Endothelial cell of umbilical vein (primary cell): Measurements from ENCODE around the gene MYH8. TPM values are rescaled to one million over a fixed set of nuclear protein-coding genes. Genes with fewer than 3 reads are reported as not detected.

Experiments
- BruUV-seq: library from RNA; stranded (reverse); fragments of 400-500 nt; replicated peaks from 2 replicates; lab custom pipeline; 2021; lab: Mats Ljungman, UMichigan
- CTCF ChIA-PET: fragments of 300-600, 350-600 bp; sonication (Branson Sonifier 250); formaldehyde crosslinking; loops from one replicate; lab custom pipeline; 2021; ENCODE audit warnings: antibody characterized with exemption, inconsistent platforms; lab: Charles Lee
- POLR2A ChIA-PET: fragments of 300-600, 350-600 bp; sonication (Branson Sonifier 250); formaldehyde crosslinking; loops from one replicate; lab custom pipeline; 2021; ENCODE audit warnings: antibody characterized with exemption, inconsistent platforms; lab: Charles Lee
- DNase-seq: peaks from one replicate; pipeline ENCODE4 v3.0.0-alpha.2; 2011; ENCODE audit warnings: low read depth, low spot score
- FAIRE-seq: peaks from 2 replicates; lab custom pipeline; 2011; peaks lifted over from hg19 to GRCh38; lab: Jason Lieb, UNC
- H2AFZ ChIP-seq: 2 replicates; pipeline ENCODE4 v1.6.0; 2012; ENCODE audit warnings: low read depth, low read length, control low read depth, inconsistent platforms
- H3K27ac ChIP-seq: 2 replicates; pipeline ENCODE4 v1.5.1; 2011; ENCODE audit warnings: low read depth, mild to moderate bottlenecking, control low read depth, low read length, moderate library complexity; ENCODE audit not compliant: insufficient read depth
- H3K27me3 ChIP-seq, 2 experiments: 2 replicates each; pipeline versions ENCODE4 v1.6.0 to v1.6.1; 2011; ENCODE audit warnings: low read length in 2 of 2, mixed read lengths in 1 of 2; ENCODE audit not compliant: control insufficient read depth in 2 of 2, insufficient read depth in 2 of 2
- H3K36me3 ChIP-seq, 2 experiments: 2 replicates in 1 of 2; 3 replicates in 1 of 2; pipeline ENCODE4 v1.5.1; 2011; ENCODE audit warnings: low read length in 2 of 2, mild to moderate bottlenecking in 1 of 2, moderate library complexity in 1 of 2; ENCODE audit not compliant: control insufficient read depth in 2 of 2, insufficient read depth in 2 of 2; ENCODE audit errors: extremely low read depth in 1 of 2
- H3K4me1 ChIP-seq: 3 replicates; pipeline ENCODE4 v1.5.1; 2011; ENCODE audit warnings: mild to moderate bottlenecking, low read length; ENCODE audit not compliant: control insufficient read depth, insufficient read depth; ENCODE audit errors: extremely low read depth
- H3K4me2 ChIP-seq: 2 replicates; pipeline ENCODE4 v1.6.1; 2011; ENCODE audit warnings: low read length, control low read depth, mixed read lengths; ENCODE audit not compliant: insufficient read depth
- H3K4me3 ChIP-seq, 3 experiments: fragments of 200-600 bp in 1 of 3; sonication (generic), shearing (Covaris generic) in 1 of 3; replicated peaks in 1 of 3; 2 replicates each; pipeline ENCODE4 v1.5.1; 2011 to 2016; ENCODE audit warnings: control low read depth in 3 of 3, low read length in 3 of 3, mild to moderate bottlenecking in 2 of 3, inconsistent platforms in 1 of 3, low read depth in 1 of 3, moderate library complexity in 1 of 3; ENCODE audit not compliant: insufficient read depth in 1 of 3
- H3K79me2 ChIP-seq: 2 replicates; pipeline ENCODE4 v1.6.0; 2012; ENCODE audit warnings: low read length, inconsistent platforms; ENCODE audit not compliant: control insufficient read depth, insufficient read depth
- H3K9ac ChIP-seq: replicated peaks from 2 replicates; pipeline ENCODE3; 2011; ENCODE audit warnings: low read length, control low read depth; ENCODE audit not compliant: insufficient read depth; ENCODE audit errors: extremely low read depth
- H3K9me1 ChIP-seq: replicated peaks from 3 replicates; pipeline ENCODE4 v1.6.0; 2011; ENCODE audit warnings: mild to moderate bottlenecking, low read length; ENCODE audit not compliant: control insufficient read depth, insufficient read depth; ENCODE audit errors: extremely low read depth
- H3K9me3 ChIP-seq: replicated peaks from 2 replicates; pipeline ENCODE4 v1.5.1; 2012; ENCODE audit warnings: low read length, inconsistent platforms; ENCODE audit not compliant: control insufficient read depth, insufficient read depth
- H4K20me1 ChIP-seq: replicated peaks from 2 replicates; pipeline ENCODE3; 2011; ENCODE audit warnings: mild to moderate bottlenecking, low read length; ENCODE audit not compliant: control insufficient read depth, insufficient read depth; ENCODE audit errors: extremely low read depth
- EZH2 ChIP-seq: IDR thresholded peaks from 2 replicates; pipeline ENCODE4 v1.6.1; 2012; ENCODE audit warnings: borderline replicate concordance, low read depth, mild to moderate bottlenecking, moderate library complexity, low read length, inconsistent platforms; ENCODE audit not compliant: severe bottlenecking
- FOS ChIP-seq: IDR thresholded peaks from 2 replicates; pipeline ENCODE4 v1.6.1; 2011; ENCODE audit warnings: mild to moderate bottlenecking, low read length, moderate library complexity, borderline replicate concordance; ENCODE audit not compliant: insufficient read depth
- GATA2 ChIP-seq: IDR thresholded peaks from 2 replicates; pipeline ENCODE4 v1.7.0; 2011; ENCODE audit warnings: low read depth, mild to moderate bottlenecking, moderate library complexity, mixed read lengths, low read length; ENCODE audit not compliant: insufficient read length, insufficient read depth
- JUN ChIP-seq: IDR thresholded peaks from 2 replicates; pipeline ENCODE4 v1.6.1; 2011; ENCODE audit warnings: borderline replicate concordance, low read depth; ENCODE audit not compliant: insufficient read length, insufficient read depth
- MYC ChIP-seq: IDR thresholded peaks from one replicate; pipeline ENCODE4 v1.6.1; 2011; ENCODE audit warnings: mild to moderate bottlenecking, low read depth, low read length
- POLR2A ChIP-seq: IDR thresholded peaks from 2 replicates; pipeline ENCODE4 v1.6.1; 2012; ENCODE audit warnings: low read depth, mild to moderate bottlenecking, control low read depth, low read length
- POLR2AphosphoS5 ChIP-seq: IDR thresholded peaks from 2 replicates; pipeline ENCODE4 v1.6.1; 2012; ENCODE audit warnings: low read depth, mild to moderate bottlenecking, control low read depth, low read length, moderate library complexity; ENCODE audit not compliant: insufficient read depth
- dilution Hi-C: fragments of 300-500 bp; cut with MboI; formaldehyde crosslinking; loops from one replicate; pipeline ENCODE4 v1.15.0; 2019; ENCODE audit warnings: low sequenced_read_pairs; ENCODE audit not compliant: extremely low pct_ligation_motif_present
- intact Hi-C: fragments of 100-400 bp; cut with micrococcal nuclease; formaldehyde crosslinking; loops from one replicate; pipeline ENCODE4 v1.10.0; 2022
- polyA plus RNA-seq, 4 experiments: library from polyadenylated mRNA; depleted of rRNA in 3 of 4; stranded (reverse) in 3 of 4; unstranded in 1 of 4; fragments of >200 nt; gene quantifications; 2 replicates each; pipeline versions ENCODE4 v1.2.1 to v1.2.3, GENCODE V29; 2011 to 2012; ENCODE audit warnings: missing spikeins in 1 of 4
- total RNA-seq: library from RNA; stranded (reverse); gene quantifications from 2 replicates; pipeline ENCODE4 v1.2.3, GENCODE V29; 2021
- TF ChIP-seq, protein P1 (sequence below), 2 donors: IDR thresholded peaks; 1 replicate in 1 of 2; 2 replicates in 1 of 2; pipeline ENCODE4 v1.5.1; 2011; ENCODE audit warnings: low read length in 2 of 2, mild to moderate bottlenecking in 2 of 2, moderate library complexity in 2 of 2, control low read depth in 1 of 2, inconsistent platforms in 1 of 2, low read depth in 1 of 2; ENCODE audit not compliant: insufficient read depth in 1 of 2; ENCODE audit errors: extremely low read depth in 1 of 2

MYH8 gene
- total and polyA plus RNA-seq, 2 donors (not counting 3 experiments of a cell fraction or from before 2014, with no cell fraction given) = not detected

DNA sequence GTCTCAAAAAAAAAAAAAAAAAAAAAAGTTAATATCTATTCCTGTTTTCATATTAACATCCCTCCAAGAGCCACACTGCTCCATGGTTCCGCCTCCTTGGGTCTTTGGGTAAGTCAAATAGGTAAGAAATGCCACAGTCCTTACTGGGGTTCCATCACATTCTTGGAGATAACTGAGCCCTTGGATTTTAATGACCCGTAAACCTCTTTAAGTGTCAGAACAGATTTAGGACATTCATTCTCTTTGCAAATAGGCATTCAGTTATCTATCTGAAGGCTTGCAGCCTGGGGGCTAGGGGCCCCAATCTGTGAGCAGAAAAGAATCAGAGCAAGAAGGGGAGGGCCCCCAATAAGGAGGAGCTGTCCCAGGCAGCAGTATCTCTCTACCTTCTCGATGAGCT lies 76.9 kb downstream of the MYH8 start:
- intact Hi-C loops = no loop called here

More for the DNA sequence above, 76.9 kb downstream of the MYH8 start:
- FAIRE-seq (no peak), DNase-seq (no peak)
- ChIA-PET CTCF (no interaction called here), POLR2A (no interaction called here)
- no peaks in the 10 kb centered on the region for H3K27me3 ChIP-seq
- no peaks in the 10 kb centered on the region for H3K9me1 ChIP-seq
- H3K4me2 ChIP-seq = no peak overlapping the region
- H3K9ac ChIP-seq = no peak overlapping the region
- TF ChIP-seq FOS (no peak), POLR2A (no peak), POLR2AphosphoS5 (no peak), GATA2 (no peak), MYC (no peak), EZH2 (no peak), JUN (no peak)
- TF ChIP-seq, protein P1, sequence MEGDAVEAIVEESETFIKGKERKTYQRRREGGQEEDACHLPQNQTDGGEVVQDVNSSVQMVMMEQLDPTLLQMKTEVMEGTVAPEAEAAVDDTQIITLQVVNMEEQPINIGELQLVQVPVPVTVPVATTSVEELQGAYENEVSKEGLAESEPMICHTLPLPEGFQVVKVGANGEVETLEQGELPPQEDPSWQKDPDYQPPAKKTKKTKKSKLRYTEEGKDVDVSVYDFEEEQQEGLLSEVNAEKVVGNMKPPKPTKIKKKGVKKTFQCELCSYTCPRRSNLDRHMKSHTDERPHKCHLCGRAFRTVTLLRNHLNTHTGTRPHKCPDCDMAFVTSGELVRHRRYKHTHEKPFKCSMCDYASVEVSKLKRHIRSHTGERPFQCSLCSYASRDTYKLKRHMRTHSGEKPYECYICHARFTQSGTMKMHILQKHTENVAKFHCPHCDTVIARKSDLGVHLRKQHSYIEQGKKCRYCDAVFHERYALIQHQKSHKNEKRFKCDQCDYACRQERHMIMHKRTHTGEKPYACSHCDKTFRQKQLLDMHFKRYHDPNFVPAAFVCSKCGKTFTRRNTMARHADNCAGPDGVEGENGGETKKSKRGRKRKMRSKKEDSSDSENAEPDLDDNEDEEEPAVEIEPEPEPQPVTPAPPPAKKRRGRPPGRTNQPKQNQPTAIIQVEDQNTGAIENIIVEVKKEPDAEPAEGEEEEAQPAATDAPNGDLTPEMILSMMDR (IDR thresholded peaks at IDR 0.05; ENCODE audit: extremely low read depth in 1 of 2, insufficient read depth in 1 of 2, low read depth in 1 of 2, low read length in 2 of 2) = no peak
- no peaks in the 10 kb centered on the region for H3K79me2 ChIP-seq
- H3K9me3 ChIP-seq = peaks cover 1% of the 10 kb centered on the region
- no peak overlapping the region for H3K27ac ChIP-seq
- H3K4me1 ChIP-seq = no peaks in the 10 kb centered on the region
- dilution Hi-C loops = no loop called here
- no peak overlapping the region for H2AFZ ChIP-seq
- no peaks in the 10 kb centered on the region for H4K20me1 ChIP-seq
- H3K36me3 ChIP-seq = no peaks in the 10 kb centered on the region
- H3K4me3 ChIP-seq = no peak overlapping the region
- no TSS peak for BruUV-seq

Other genes starting within 250 kb of the MYH8 start
- gene GAS7, start 223.3 kb downstream of the MYH8 start, total RNA-seq = not detected in 2 replicates
- gene GAS7, start 223.3 kb downstream of the MYH8 start, polyA plus RNA-seq = not detected in 2 replicates
- gene MYH13, start 48.9 kb downstream of the MYH8 start, total RNA-seq = not detected in 2 replicates
- gene MYH13, start 48.9 kb downstream of the MYH8 start, polyA plus RNA-seq = not detected in 2 replicates
- not detected in 2 replicates for gene MYH4, start 47.6 kb upstream of the MYH8 start, total RNA-seq
- not detected in 2 replicates for gene MYH4, start 47.6 kb upstream of the MYH8 start, polyA plus RNA-seq
- not detected in 2 replicates for gene MYH1, start 96.6 kb upstream of the MYH8 start, total RNA-seq
- gene MYH1, start 96.6 kb upstream of the MYH8 start, polyA plus RNA-seq = not detected in 2 replicates
- 0.05 TPM in 1 of 2 replicates, not detected in the other for gene MYH2, start 127.7 kb upstream of the MYH8 start, total RNA-seq
- not detected in 2 replicates for gene MYH2, start 127.7 kb upstream of the MYH8 start, polyA plus RNA-seq
- gene MYH3, start 235.4 kb upstream of the MYH8 start, total RNA-seq = 0.73 and 0.78 TPM in 2 replicates
- 0.08 and 0.65 TPM in 2 replicates for gene MYH3, start 235.4 kb upstream of the MYH8 start, polyA plus RNA-seq